KOPT-K1 (cell line): ENCODE results near the gene PIK3R5.

ENCODE experiments used
- H3K27ac ChIP-seq: fragments of 200-600 bp; sonication (generic); 2 replicates; pipeline ENCODE4 v1.5.1; 2016; ENCODE audit warnings: antibody characterized with exemption, mild to moderate bottlenecking, low read depth, low read length; ENCODE audit not compliant: poor library complexity, severe bottlenecking
- H3K36me3 ChIP-seq: fragments of 200-600 bp; sonication (generic); 2 replicates; pipeline ENCODE4 v1.5.1; 2017; ENCODE audit warnings: antibody characterized with exemption, mild to moderate bottlenecking, low read length, moderate library complexity; ENCODE audit not compliant: insufficient read depth
- H3K9me3 ChIP-seq: fragments of 200-600 bp; sonication (generic); 2 replicates; pipeline ENCODE4 v1.5.1; 2017; ENCODE audit warnings: antibody characterized with exemption, low read length, mild to moderate bottlenecking; ENCODE audit not compliant: insufficient read depth, poor library complexity, severe bottlenecking

Gene PIK3R5

GRCh38 chr17:8949061-8949661 lies 16.3 kb downstream of the PIK3R5 start:
- Histone ChIP-seq H3K27ac (peak overlapping the region; percentile 8), H3K9me3 (no peaks in the 10 kb centered on the region), H3K36me3 (peaks cover 21% of the 10 kb centered on the region; the same call in 1 of the 2 replicates)

DNA sequence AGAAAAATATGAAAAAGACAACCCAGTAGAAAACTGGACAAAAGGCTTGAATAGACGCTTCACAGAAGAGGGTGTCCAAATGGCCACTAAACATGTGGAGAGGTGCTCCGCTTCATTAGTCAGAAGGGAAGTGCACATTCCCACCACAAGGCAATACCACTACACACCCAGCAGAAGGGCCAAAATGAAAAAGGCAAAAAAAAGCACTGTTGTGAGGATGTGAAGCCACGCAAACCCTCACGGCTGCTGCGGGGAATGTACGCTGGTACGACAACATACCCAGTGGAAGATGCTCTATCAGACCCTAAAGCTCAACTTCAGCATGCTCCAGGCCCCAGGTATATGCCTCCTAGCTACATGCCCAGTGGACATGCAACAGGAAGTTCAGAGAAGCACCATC lies 17.0 kb downstream of the PIK3R5 start:
- H3K9me3 ChIP-seq, result no peaks in the 10 kb centered on the region
- H3K27ac ChIP-seq, result no peak overlapping the region

DNA sequence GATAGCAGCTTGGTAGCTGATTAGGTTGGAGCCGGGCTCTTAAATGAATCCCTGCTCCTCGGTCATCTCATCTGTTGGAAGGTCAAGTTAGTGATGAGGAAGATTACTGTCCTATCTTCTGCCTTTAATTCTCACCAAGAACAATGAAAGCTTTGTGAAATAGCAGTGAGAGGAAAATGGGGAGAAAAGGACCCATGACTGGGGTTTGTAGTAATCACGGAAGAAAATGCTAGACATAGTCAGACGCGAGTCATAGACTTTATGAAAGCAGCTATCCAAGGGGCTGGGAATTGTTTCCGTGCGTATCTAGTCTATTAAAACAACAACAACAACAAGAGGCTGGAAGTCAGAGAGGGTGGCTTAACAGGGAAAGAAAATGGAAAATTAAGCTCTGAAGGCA lies 18.3 kb downstream of the PIK3R5 start:
- Histone ChIP-seq H3K36me3 (peaks cover 25% of the 10 kb centered on the region; the same call in 1 of the 2 replicates), H3K27ac (no peak overlapping the region), H3K9me3 (no peaks in the 10 kb centered on the region)

More for the DNA sequence above, 17.0 kb downstream of the PIK3R5 start:
- H3K36me3 ChIP-seq, result peaks cover 25% of the 10 kb centered on the region; the same call in 1 of the 2 replicates

DNA sequence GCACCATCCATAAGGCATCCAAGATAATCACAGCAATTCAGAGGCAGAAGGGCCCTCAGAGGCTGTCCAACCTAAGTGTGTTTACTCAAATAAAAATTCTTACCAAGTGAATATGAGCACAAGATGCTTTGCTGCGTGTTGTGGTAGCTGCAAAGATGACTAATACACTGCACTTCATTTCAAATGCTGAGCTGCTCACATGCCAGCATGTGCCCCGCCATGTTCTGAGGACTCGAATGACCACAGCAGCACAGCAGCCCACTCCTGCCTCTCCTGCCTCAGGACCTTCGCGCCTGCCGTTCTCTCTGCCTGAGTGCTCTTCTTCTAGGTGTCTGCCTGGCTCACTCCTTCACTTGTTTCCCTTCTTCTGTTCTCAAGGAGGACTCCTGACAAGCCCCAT lies 19.0 kb downstream of the PIK3R5 start:
- Histone ChIP-seq H3K27ac (no peak overlapping the region), H3K9me3 (no peaks in the 10 kb centered on the region), H3K36me3 (peaks cover 25% of the 10 kb centered on the region; the same call in 1 of the 2 replicates)

- Histone ChIP-seq H3K36me3 (peaks cover 24% of the 10 kb centered on the region; the same call in 1 of the 2 replicates), H3K9me3 (no peaks in the 10 kb centered on the region), H3K27ac (no peak overlapping the region)
Measured at GRCh38 chr17:8946071-8946470, 19.4 kb downstream of the PIK3R5 start.

DNA sequence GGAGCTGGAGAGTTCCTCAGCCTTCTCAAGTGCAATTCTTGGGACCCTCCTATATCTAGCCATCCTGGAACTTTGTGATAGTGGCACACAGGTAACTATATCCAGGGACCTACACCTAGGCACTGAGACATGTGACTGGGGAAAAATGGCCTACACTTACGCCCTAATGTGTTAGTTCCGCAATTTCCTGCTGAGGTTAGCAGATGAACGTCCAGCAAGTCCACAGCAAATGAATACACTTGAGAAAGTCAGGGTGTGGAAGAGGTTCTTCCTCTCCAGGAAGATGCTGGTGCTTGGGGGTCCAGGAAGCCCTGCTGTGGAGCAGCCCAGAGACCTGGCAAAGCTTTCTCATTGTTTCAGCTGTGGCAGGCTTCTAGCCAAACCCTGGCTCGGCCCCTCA lies 20.8 kb downstream of the PIK3R5 start:
- Histone ChIP-seq H3K27ac (peak overlapping the region; percentile 52), H3K9me3 (no peaks in the 10 kb centered on the region), H3K36me3 (peaks cover 17% of the 10 kb centered on the region; the same call in 1 of the 2 replicates)

DNA sequence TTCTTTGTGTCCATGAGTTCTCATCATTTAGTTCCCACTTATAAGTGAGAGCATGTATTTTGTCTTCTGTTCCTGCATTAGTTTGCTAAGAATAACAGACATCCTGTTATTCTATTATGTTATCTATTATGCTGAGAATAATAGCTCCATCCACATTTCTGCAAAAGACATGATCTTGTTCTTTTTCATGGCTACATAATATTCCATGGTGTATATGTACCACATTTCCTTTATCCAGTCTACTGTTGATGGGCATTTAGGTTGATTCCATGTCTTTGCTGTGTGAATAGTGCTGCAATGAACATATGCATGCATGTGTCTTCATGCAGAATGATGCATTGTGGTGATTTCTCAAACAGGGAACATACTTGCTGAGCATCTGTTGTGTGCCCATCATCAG lies 21.4 kb downstream of the PIK3R5 start:
- H3K9me3 ChIP-seq, result no peaks in the 10 kb centered on the region
- H3K27ac ChIP-seq, result peak overlapping the region; percentile 52
- H3K36me3 ChIP-seq, result peaks cover 17% of the 10 kb centered on the region; the same call in 1 of the 2 replicates

- H3K36me3 ChIP-seq, result peaks cover 17% of the 10 kb centered on the region; the same call in 1 of the 2 replicates
- peak overlapping the region; percentile 86 for H3K27ac ChIP-seq
- H3K9me3 ChIP-seq, result no peaks in the 10 kb centered on the region
Measured at GRCh38 chr17:8941980-8942622, 23.4 kb downstream of the PIK3R5 start.

- H3K9me3 ChIP-seq, result no peaks in the 10 kb centered on the region
- H3K36me3 ChIP-seq, result peaks cover 17% of the 10 kb centered on the region; the same call in 1 of the 2 replicates
- peak overlapping the region; percentile 86 for H3K27ac ChIP-seq
Measured at GRCh38 chr17:8941520-8941919, 24.0 kb downstream of the PIK3R5 start.

- Histone ChIP-seq H3K9me3 (no peaks in the 10 kb centered on the region), H3K27ac (peak overlapping the region; percentile 86), H3K36me3 (peaks cover 15% of the 10 kb centered on the region; the same call in 1 of the 2 replicates)
Measured at GRCh38 chr17:8940866-8941471, 24.5 kb downstream of the PIK3R5 start.

DNA sequence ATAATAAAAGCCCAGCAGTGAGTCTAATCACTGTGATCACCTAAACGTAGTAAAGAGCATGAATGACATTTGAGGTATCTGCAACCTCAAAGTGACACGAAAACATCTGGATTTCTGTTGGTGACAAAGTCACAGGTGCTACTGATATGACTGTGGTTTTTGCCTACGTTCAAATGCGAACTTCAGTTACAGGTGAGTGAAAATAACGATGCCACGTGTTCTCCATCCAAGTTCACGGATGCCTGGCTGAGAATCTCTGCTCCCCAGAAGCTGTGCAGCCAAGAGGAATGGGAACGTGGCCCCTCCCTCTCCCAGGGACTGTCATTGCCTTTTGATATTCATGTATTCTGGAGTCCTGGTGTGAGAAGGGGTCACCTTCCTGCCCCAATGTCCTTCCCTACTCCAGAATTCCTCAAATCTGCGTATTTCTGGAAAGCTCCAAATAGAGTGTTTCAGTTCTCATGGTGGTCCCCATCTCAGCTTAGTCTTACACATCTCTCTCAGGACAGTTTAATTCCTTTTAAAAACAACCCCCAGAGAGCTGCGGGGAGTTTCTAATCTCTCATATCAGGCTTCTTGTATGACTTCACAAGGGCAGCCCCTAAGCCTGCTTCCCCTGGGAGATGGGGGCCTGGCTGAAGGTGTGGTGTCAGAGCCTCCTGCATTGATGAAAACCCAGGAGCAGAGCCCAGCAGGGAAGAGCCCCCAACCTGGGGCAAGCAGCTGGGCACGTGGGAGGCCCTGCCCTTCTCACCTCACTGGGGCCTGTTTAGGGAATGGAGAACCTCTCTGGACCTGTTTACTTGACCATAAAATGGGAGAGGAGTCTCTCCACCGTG lies 25.8 kb downstream of the PIK3R5 start:
- Histone ChIP-seq H3K9me3 (no peaks in the 10 kb centered on the region), H3K27ac (peak overlapping the region; percentile 86), H3K36me3 (peaks cover 8% of the 10 kb centered on the region; the same call in 1 of the 2 replicates)

DNA sequence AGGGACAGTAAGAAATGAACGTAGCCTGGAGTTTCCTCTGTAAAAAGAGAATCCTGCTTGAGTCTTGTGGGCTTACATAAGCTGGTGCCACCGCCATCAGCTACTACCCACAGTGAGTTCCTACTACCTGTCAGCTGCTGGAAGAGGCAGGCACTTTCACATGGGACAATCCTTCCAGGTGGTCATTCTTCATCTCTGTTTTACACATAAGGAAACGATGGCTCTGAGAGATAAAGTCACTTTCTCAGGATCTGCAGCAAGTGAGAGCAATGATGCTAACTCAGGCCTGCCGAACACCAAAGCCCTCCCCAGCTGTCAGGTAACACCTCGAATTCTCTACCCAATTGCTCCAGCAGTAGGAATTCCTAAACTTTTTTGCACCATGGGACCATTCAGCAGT lies 26.6 kb downstream of the PIK3R5 start:
- H3K36me3 ChIP-seq, result peaks cover 2% of the 10 kb centered on the region; the same call in 1 of the 2 replicates
- H3K27ac ChIP-seq, result peak overlapping the region; percentile 86
- no peaks in the 10 kb centered on the region for H3K9me3 ChIP-seq

DNA sequence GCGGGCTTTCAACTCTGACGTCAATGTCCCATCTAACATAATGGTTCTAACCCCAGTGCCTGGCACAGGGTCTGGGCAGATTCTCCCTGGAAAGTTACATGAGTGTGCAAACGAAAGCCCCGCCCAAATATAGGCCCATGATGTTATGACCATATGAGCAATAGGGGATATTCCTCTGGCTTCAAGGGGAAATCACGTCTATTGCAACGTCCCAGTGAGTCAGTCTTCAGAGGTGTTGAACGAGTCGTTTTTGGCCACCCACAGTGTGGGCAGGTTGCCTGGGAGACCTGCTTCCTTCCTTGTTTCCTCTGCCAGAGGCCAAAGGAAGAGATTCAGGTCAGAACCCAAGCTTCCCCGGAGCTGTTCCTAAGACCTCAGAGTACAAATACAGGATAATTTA lies 30.3 kb downstream of the PIK3R5 start:
- H3K27ac ChIP-seq, result no peak overlapping the region
- 0 out of 2 replicates have a peak, but pooled peaks cover 9% of the 10 kb centered on the region for H3K36me3 ChIP-seq

GRCh38 chr17:8934346-8934745 lies 31.2 kb downstream of the PIK3R5 start:
- peaks cover 32% of the 10 kb centered on the region for H3K9me3 ChIP-seq
- peaks cover 9% of the 10 kb centered on the region; the same call in 1 of the 2 replicates for H3K36me3 ChIP-seq
- H3K27ac ChIP-seq, result no peak overlapping the region

More for the DNA sequence above, 30.3 kb downstream of the PIK3R5 start:
- peaks cover 24% of the 10 kb centered on the region for H3K9me3 ChIP-seq
